Nephron (organoid): ENCODE measurements around the gene ADRA1B.

Source experiments
- H3K27ac Mint-ChIP-seq, 3 experiments: 2 replicates each; pipeline ENCODE4 v1.8.0; 2020; ENCODE audit warnings: mixed read lengths in 3 of 3, mild to moderate bottlenecking in 2 of 3, moderate library complexity in 1 of 3
- H3K27me3 Mint-ChIP-seq: 2 replicates; pipeline ENCODE4 v1.8.0; 2021; ENCODE audit warnings: low read depth, mild to moderate bottlenecking, moderate library complexity, mixed read lengths
- H3K36me3 Mint-ChIP-seq: 2 replicates; pipeline ENCODE4 v1.8.0; 2020; ENCODE audit warnings: low read depth, mixed read lengths
- H3K4me1 Mint-ChIP-seq: 2 replicates; pipeline ENCODE4 v1.8.0; 2020; ENCODE audit warnings: mixed read lengths
- H3K4me3 Mint-ChIP-seq, 3 experiments: 2 replicates each; pipeline ENCODE4 v1.8.0; 2020; ENCODE audit warnings: mild to moderate bottlenecking in 3 of 3, mixed read lengths in 3 of 3, moderate library complexity in 2 of 3
- H3K9me3 Mint-ChIP-seq: 2 replicates; pipeline ENCODE4 v1.8.0; 2020; ENCODE audit warnings: mixed read lengths
- TF ChIP-seq, protein P1 (sequence below), 3 experiments: fragments of 200-600 bp; sonication (generic); IDR thresholded peaks; one replicate each; pipeline ENCODE4 v1.5.0; 2021; ENCODE audit warnings: antibody characterized with exemption in 3 of 3; ENCODE audit not compliant: unreplicated experiment in 3 of 3

ADRA1B gene

GRCh38 chr5:159921721-159922120, 5.4 kb downstream of the ADRA1B start:
- TF ChIP-seq, protein P1, sequence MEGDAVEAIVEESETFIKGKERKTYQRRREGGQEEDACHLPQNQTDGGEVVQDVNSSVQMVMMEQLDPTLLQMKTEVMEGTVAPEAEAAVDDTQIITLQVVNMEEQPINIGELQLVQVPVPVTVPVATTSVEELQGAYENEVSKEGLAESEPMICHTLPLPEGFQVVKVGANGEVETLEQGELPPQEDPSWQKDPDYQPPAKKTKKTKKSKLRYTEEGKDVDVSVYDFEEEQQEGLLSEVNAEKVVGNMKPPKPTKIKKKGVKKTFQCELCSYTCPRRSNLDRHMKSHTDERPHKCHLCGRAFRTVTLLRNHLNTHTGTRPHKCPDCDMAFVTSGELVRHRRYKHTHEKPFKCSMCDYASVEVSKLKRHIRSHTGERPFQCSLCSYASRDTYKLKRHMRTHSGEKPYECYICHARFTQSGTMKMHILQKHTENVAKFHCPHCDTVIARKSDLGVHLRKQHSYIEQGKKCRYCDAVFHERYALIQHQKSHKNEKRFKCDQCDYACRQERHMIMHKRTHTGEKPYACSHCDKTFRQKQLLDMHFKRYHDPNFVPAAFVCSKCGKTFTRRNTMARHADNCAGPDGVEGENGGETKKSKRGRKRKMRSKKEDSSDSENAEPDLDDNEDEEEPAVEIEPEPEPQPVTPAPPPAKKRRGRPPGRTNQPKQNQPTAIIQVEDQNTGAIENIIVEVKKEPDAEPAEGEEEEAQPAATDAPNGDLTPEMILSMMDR (IDR thresholded peaks at IDR 0.05; ENCODE audit: unreplicated experiment in 3 of 3) = no peak
- Mint-ChIP-seq H3K27me3 (peaks cover 32% of the 10 kb centered on the region), H3K4me3 (no peak overlapping the region), H3K4me1 (peaks cover 20% of the 10 kb centered on the region), H3K27ac (no peak overlapping the region), H3K36me3 (no peaks in the 10 kb centered on the region), H3K9me3 (no peaks in the 10 kb centered on the region)

DNA sequence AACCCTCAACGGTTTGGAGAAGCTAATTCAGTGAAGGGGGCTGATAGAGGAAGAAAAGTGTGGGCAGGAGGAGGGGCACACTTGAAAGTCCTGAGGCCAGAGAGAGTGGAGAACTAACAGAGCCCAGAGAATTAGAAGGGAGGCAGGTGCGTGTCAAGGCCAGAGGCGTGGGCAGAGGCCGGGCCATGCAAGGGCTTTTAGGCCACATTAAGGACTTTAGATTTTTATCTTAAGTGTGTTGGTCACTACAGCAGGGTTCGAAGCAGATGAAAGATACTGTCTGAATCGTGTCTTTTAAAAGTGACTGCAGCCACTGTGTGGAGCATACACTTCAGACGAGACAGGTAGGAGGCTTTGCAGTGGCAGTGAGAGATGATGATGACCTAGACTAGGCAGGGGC, 6.7 kb downstream of the ADRA1B start:
- H3K27me3 Mint-ChIP-seq = peaks cover 24% of the 10 kb centered on the region
- H3K4me3 Mint-ChIP-seq = no peak overlapping the region
- no peaks in the 10 kb centered on the region for H3K9me3 Mint-ChIP-seq
- no peak overlapping the region for H3K27ac Mint-ChIP-seq
- H3K36me3 Mint-ChIP-seq = no peaks in the 10 kb centered on the region
- peaks cover 19% of the 10 kb centered on the region for H3K4me1 Mint-ChIP-seq
- TF ChIP-seq, protein P1 (IDR thresholded peaks at IDR 0.05; ENCODE audit: unreplicated experiment in 3 of 3) = no peak

DNA sequence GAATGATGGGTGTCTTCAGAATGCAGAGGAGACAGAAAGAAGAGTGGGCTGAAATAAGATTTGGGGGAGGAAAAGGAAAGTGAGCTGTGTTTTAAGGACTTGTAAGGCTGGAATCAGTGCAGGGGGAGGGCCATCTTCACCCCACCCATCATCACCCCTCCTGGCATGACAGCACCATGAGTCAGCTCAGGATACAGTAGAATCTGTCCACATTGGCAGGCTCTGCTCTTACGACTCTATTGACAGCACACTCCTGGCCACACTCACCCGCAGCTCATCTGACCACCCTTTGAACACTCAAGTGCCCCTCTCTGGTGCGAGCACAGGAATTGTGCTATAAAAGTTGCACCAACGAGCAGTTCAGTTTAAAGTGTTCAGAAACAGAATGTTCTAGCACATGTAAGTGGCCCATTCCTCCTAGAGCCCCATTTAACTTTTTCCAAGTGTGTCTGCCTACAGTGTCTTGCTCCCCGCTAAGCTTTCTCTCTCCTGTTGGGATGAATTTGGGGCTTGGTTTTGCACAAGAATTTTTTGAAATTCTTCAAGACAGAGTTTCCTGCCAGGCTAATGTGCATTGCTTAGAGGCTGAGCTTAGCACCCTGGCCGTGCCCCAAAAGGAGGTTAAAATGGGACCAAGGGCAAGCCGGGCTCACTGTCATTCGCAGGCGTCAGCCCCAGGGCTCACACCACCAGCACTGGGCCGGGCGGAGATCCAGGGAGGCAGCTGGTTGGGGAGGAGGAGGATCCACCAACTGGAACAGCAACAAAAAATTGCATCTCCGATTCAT, 12.0 kb downstream of the ADRA1B start:
- H3K36me3 Mint-ChIP-seq = no peaks in the 10 kb centered on the region
- no peak overlapping the region for H3K4me3 Mint-ChIP-seq
- H3K27me3 Mint-ChIP-seq = peaks cover 26% of the 10 kb centered on the region
- H3K27ac Mint-ChIP-seq = peak overlapping the region in 1 of 3 experiments; percentile 45
- peaks cover 21% of the 10 kb centered on the region for H3K4me1 Mint-ChIP-seq
- TF ChIP-seq, protein P1 (IDR thresholded peaks at IDR 0.05; ENCODE audit: unreplicated experiment in 3 of 3) = no peak
- no peaks in the 10 kb centered on the region for H3K9me3 Mint-ChIP-seq

- TF ChIP-seq, protein P1 (IDR thresholded peaks at IDR 0.05; ENCODE audit: unreplicated experiment in 3 of 3) = no peak
- peaks cover 33% of the 10 kb centered on the region for H3K27me3 Mint-ChIP-seq
- H3K27ac Mint-ChIP-seq = peak overlapping the region in 1 of 3 experiments; percentile 45
- H3K9me3 Mint-ChIP-seq = no peaks in the 10 kb centered on the region
- no peaks in the 10 kb centered on the region for H3K36me3 Mint-ChIP-seq
- peaks cover 25% of the 10 kb centered on the region for H3K4me1 Mint-ChIP-seq
- H3K4me3 Mint-ChIP-seq = no peak overlapping the region
Observed at GRCh38 chr5:159929176-159929575, 12.9 kb downstream of the ADRA1B start.

GRCh38 chr5:159933531-159934485, 17.5 kb downstream of the ADRA1B start:
- Mint-ChIP-seq H3K9me3 (no peaks in the 10 kb centered on the region), H3K36me3 (no peaks in the 10 kb centered on the region), H3K27me3 (peaks cover 13% of the 10 kb centered on the region), H3K4me3 (no peak overlapping the region), H3K4me1 (peaks cover 13% of the 10 kb centered on the region), H3K27ac (no peak overlapping the region)
- TF ChIP-seq, protein P1 (IDR thresholded peaks at IDR 0.05; ENCODE audit: unreplicated experiment in 3 of 3) = no peak
